H1 (cell line): ENCODE results near the gene MAPT. TPM values are rescaled to one million over a fixed set of nuclear protein-coding genes. Genes with fewer than 3 reads are reported as not detected.

Source experiments
- CTCF ChIA-PET: fragments of 300-600 bp; sonication (Branson Sonifier 250); formaldehyde crosslinking; loops from one replicate; lab custom pipeline; 2021; ENCODE audit not compliant: partially characterized antibody; lab: Charles Lee
- POLR2A ChIA-PET: fragments of 300-600 bp; sonication (Branson Sonifier 250); formaldehyde crosslinking; loops from one replicate; lab custom pipeline; 2021; ENCODE audit warnings: inconsistent platforms; ENCODE audit not compliant: partially characterized antibody; lab: Charles Lee
- DNase-seq, 2 experiments: peaks; one replicate each; pipeline versions ENCODE4 v3.0.0 to v3.0.0-alpha.2; 2010 to 2022; ENCODE audit warnings: low spot score in 2 of 2, low read depth in 1 of 2, mixed read lengths in 1 of 2
- FAIRE-seq: peaks from 2 replicates; lab custom pipeline; 2011; peaks lifted over from hg19 to GRCh38; lab: Jason Lieb, UNC
- H2AFZ ChIP-seq: 2 replicates; pipeline ENCODE4 v1.8.1; 2012; ENCODE audit warnings: low read length, inconsistent platforms
- H2AK5ac ChIP-seq: 2 replicates; pipeline ENCODE4 v1.6.1; 2013; ENCODE audit warnings: low read depth, low read length
- H2BK120ac ChIP-seq: replicated peaks from 2 replicates; pipeline ENCODE3; 2013; ENCODE audit warnings: low read depth, low read length, inconsistent platforms
- H2BK12ac ChIP-seq: 2 replicates; pipeline ENCODE4 v1.6.1; 2013; ENCODE audit warnings: low read depth, low read length
- H2BK15ac ChIP-seq: 2 replicates; pipeline ENCODE4 v1.6.1; 2013; ENCODE audit warnings: low read length
- H2BK20ac ChIP-seq: 2 replicates; pipeline ENCODE4 v1.6.1; 2013; ENCODE audit warnings: low read length
- H2BK5ac ChIP-seq: 2 replicates; pipeline ENCODE4 v1.6.1; 2013; ENCODE audit warnings: low read depth, low read length
- H3K14ac ChIP-seq: 2 replicates; pipeline ENCODE4 v1.6.1; 2013; ENCODE audit warnings: inconsistent platforms; ENCODE audit not compliant: insufficient read length
- H3K18ac ChIP-seq: 2 replicates; pipeline ENCODE4 v1.6.1; 2013; ENCODE audit warnings: low read length; ENCODE audit errors: extremely low read depth
- H3K23ac ChIP-seq: 2 replicates; pipeline ENCODE4 v1.6.1; 2013; ENCODE audit warnings: inconsistent platforms; ENCODE audit not compliant: insufficient read length
- H3K23me2 ChIP-seq: 2 replicates; pipeline ENCODE4 v1.6.1; 2013; ENCODE audit warnings: low read depth, low read length
- H3K27ac ChIP-seq: 2 replicates; pipeline ENCODE4 v1.6.1; 2011; ENCODE audit warnings: low read depth, low read length, inconsistent platforms
- H3K27me3 ChIP-seq, 4 experiments: replicated peaks in 1 of 4; 1 replicate in 1 of 4; 2 replicates in 3 of 4; pipeline versions ENCODE4 v1.6.1 to v1.8.1; 2011 to 2013; ENCODE audit warnings: low read length in 3 of 4, mild to moderate bottlenecking in 3 of 4, inconsistent platforms in 2 of 4, mixed read lengths in 2 of 4, moderate library complexity in 1 of 4; ENCODE audit not compliant: control insufficient read depth in 3 of 4, insufficient read depth in 3 of 4; ENCODE audit errors: extremely low read depth in 1 of 4
- H3K36me3 ChIP-seq, 4 experiments: 2 replicates each; pipeline versions ENCODE4 v1.6.1 to v1.8.1; 2011 to 2013; ENCODE audit warnings: mild to moderate bottlenecking in 4 of 4, low read length in 3 of 4, moderate library complexity in 2 of 4, control low read depth in 1 of 4, inconsistent platforms in 1 of 4; ENCODE audit not compliant: insufficient read depth in 4 of 4, control insufficient read depth in 2 of 4
- H3K4ac ChIP-seq: replicated peaks from 2 replicates; pipeline ENCODE3; 2013; ENCODE audit warnings: low read length, low read depth, mixed read lengths, inconsistent platforms; ENCODE audit not compliant: insufficient read length
- H3K4me1 ChIP-seq, 4 experiments: replicated peaks in 1 of 4; 1 replicate in 1 of 4; 2 replicates in 3 of 4; pipeline versions ENCODE4 v1.6.1 to v1.8.1; 2011 to 2013; ENCODE audit warnings: low read length in 3 of 4, inconsistent platforms in 2 of 4, mixed read lengths in 1 of 4; ENCODE audit not compliant: insufficient read depth in 4 of 4, control insufficient read depth in 3 of 4
- H3K4me2 ChIP-seq, 2 experiments: 2 replicates each; pipeline versions ENCODE4 v1.6.1 to v1.8.1; 2011 to 2013; ENCODE audit warnings: low read depth in 2 of 2, low read length in 2 of 2, control low read depth in 1 of 2, inconsistent platforms in 1 of 2, mild to moderate bottlenecking in 1 of 2; ENCODE audit not compliant: insufficient read depth in 1 of 2
- H3K4me3 ChIP-seq, 4 experiments: fragments of 200-600, 300-600 bp in 1 of 4; sonication (generic), shearing (Covaris generic), sonication (Bioruptor Twin) in 1 of 4; 2 replicates each; pipeline versions ENCODE4 v1.5.1 to v1.8.1; 2011 to 2016; ENCODE audit warnings: low read length in 4 of 4, low read depth in 3 of 4, control low read depth in 2 of 4, inconsistent platforms in 2 of 4, mild to moderate bottlenecking in 2 of 4, mixed read lengths in 1 of 4, moderate library complexity in 1 of 4; ENCODE audit not compliant: insufficient read depth in 2 of 4; ENCODE audit errors: extremely low read depth in 1 of 4
- H3K56ac ChIP-seq: replicated peaks from 2 replicates; pipeline ENCODE3; 2013; ENCODE audit warnings: low read depth, mild to moderate bottlenecking, mixed read lengths, low read length, inconsistent platforms; ENCODE audit not compliant: insufficient read length
- H3K79me1 ChIP-seq: 2 replicates; pipeline ENCODE4 v1.6.1; 2013; ENCODE audit warnings: low read depth, low read length, control low read depth
- H3K79me2 ChIP-seq, 2 experiments: 2 replicates each; pipeline versions ENCODE4 v1.6.1 to v1.8.1; 2012 to 2013; ENCODE audit warnings: low read length in 2 of 2, mild to moderate bottlenecking in 2 of 2, inconsistent platforms in 1 of 2; ENCODE audit not compliant: insufficient read depth in 2 of 2, control insufficient read depth in 1 of 2
- H3K9ac ChIP-seq, 4 experiments: replicated peaks in 1 of 4; 1 replicate in 1 of 4; 2 replicates in 3 of 4; pipeline versions ENCODE4 v1.6.1 to v1.8.1; 2011 to 2013; ENCODE audit warnings: low read depth in 3 of 4, low read length in 3 of 4, control low read depth in 2 of 4, mild to moderate bottlenecking in 2 of 4, moderate library complexity in 2 of 4, inconsistent platforms in 1 of 4; ENCODE audit errors: extremely low read depth in 1 of 4
- H3K9me3 ChIP-seq, 2 experiments: 2 replicates each; pipeline versions ENCODE4 v1.6.1 to v1.8.1; 2012 to 2013; ENCODE audit warnings: mild to moderate bottlenecking in 2 of 2, moderate library complexity in 2 of 2, control low read depth in 1 of 2, inconsistent platforms in 1 of 2, low read depth in 1 of 2, low read length in 1 of 2, mixed read lengths in 1 of 2; ENCODE audit not compliant: insufficient read depth in 2 of 2
- H4K20me1 ChIP-seq, 2 experiments: replicated peaks in 1 of 2; 2 replicates each; pipeline versions ENCODE3 to v1.8.1; 2011 to 2013; ENCODE audit warnings: inconsistent platforms in 2 of 2, low read length in 2 of 2, mild to moderate bottlenecking in 1 of 2; ENCODE audit not compliant: insufficient read depth in 2 of 2, control insufficient read depth in 1 of 2
- H4K5ac ChIP-seq: 2 replicates; pipeline ENCODE4 v1.6.1; 2013; ENCODE audit warnings: low read length, low read depth, mixed read lengths, inconsistent platforms; ENCODE audit not compliant: insufficient read length
- H4K8ac ChIP-seq: 2 replicates; pipeline ENCODE4 v1.8.0; 2013; ENCODE audit warnings: mild to moderate bottlenecking, moderate library complexity, low read length, inconsistent platforms; ENCODE audit not compliant: insufficient read depth; ENCODE audit errors: extremely low read depth
- H4K91ac ChIP-seq: replicated peaks from 2 replicates; pipeline ENCODE3; 2013; ENCODE audit warnings: low read length, mixed read lengths, inconsistent platforms; ENCODE audit not compliant: insufficient read length
- BRCA1 ChIP-seq: IDR thresholded peaks from 2 replicates; pipeline ENCODE4 v1.6.1; 2012; ENCODE audit warnings: low read depth, low read length, improper control_type of control experiment
- CHD1 ChIP-seq: IDR thresholded peaks from 2 replicates; pipeline ENCODE4 v1.6.1; 2012; ENCODE audit warnings: low read depth, low read length, improper control_type of control experiment
- PHF8 ChIP-seq: fragments of 200-600 bp; sonication (generic); conservative IDR thresholded peaks from 2 replicates; pipeline ENCODE4 v1.7.1; 2012; ENCODE audit warnings: low read depth, mild to moderate bottlenecking, inconsistent platforms, low read length, moderate library complexity
- WGBS, 2 experiments: shearing (Covaris generic) in 1 of 2; methylation state at CpG; one replicate each; pipeline versions ENCODE4 v1.1.6 to v1.1.7; 2013 to 2015; ENCODE audit warnings: low lambda C conversion rate in 2 of 2, mixed read lengths in 2 of 2, inconsistent platforms in 1 of 2, low coverage in 1 of 2, missing lambda C conversion rate in 1 of 2; ENCODE audit not compliant: insufficient replicate concordance in 2 of 2, insufficient coverage in 1 of 2, insufficient read length in 1 of 2; ENCODE audit errors: extremely low coverage in 1 of 2, missing lambda C conversion rate in 1 of 2; 5-methylcytosine and 5-hydroxymethylcytosine counted together
- polyA plus RNA-seq, 7 experiments: library from polyadenylated mRNA; depleted of rRNA in 3 of 7; stranded (reverse) in 5 of 7; unstranded in 2 of 7; fragments of >200 nt in 5 of 7; fragments of 200-250 nt in 2 of 7; gene quantifications; 1 replicate in 5 of 7; 2 replicates in 1 of 7; 4 replicates in 1 of 7; pipeline versions ENCODE4 v1.2.1 to v1.2.3, GENCODE V29; 2011 to 2013; ENCODE audit warnings: missing spikeins in 2 of 7, mixed read lengths in 2 of 7
- total RNA-seq: library from RNA; stranded (reverse); fragmentation: NEBNext Ultra II Directional; extraction: Animal tissue kit (Norgen Biotek cat#: 25700); gene quantifications from 2 replicates; pipeline ENCODE4 v1.2.1, GENCODE V29; 2021
- TF ChIP-seq, protein P1 (sequence below): IDR thresholded peaks from 2 replicates; pipeline ENCODE4 v1.6.1; 2012; ENCODE audit warnings: low read length, inconsistent platforms

Gene MAPT
- total and polyA plus RNA-seq, 2 of the 8 experiments (the other 6 are each of a cell fraction or from before 2014, with no cell fraction given): 0.54 to 1.7 TPM

DNA sequence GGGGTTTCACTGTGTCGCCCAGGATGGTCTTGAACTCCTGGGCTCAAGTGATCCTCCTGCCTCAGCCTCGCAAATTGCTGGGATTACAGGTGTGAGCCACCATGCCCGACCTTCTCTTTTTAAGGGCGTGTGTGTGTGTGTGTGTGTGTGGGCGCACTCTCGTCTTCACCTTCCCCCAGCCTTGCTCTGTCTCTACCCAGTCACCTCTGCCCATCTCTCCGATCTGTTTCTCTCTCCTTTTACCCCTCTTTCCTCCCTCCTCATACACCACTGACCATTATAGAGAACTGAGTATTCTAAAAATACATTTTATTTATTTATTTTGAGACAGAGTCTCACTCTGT lies 108.6 kb downstream of the MAPT start:
- Histone ChIP-seq H2BK5ac (no peak overlapping the region), H3K4me1 (no peaks in the 10 kb centered on the region; a peak in 1 of 7 replicates), H4K20me1 (no peaks in the 10 kb centered on the region), H2BK15ac (no peak overlapping the region), H3K56ac (no peak overlapping the region), H3K14ac (no peak overlapping the region), H2BK120ac (no peak overlapping the region), H3K4me3 (no peak overlapping the region), H3K27ac (no peak overlapping the region), H3K9me3 (no peaks in the 10 kb centered on the region), H2AFZ (no peak overlapping the region), H3K18ac (no peak overlapping the region), H4K5ac (no peak overlapping the region), H3K4me2 (no peak overlapping the region), H2BK20ac (no peak overlapping the region), H3K9ac (no peak overlapping the region), H4K91ac (no peak overlapping the region), H3K36me3 (no peaks in the 10 kb centered on the region), H2AK5ac (no peak overlapping the region), H3K79me2 (no peaks in the 10 kb centered on the region), H3K23me2 (peaks cover 2% of the 10 kb centered on the region; the same call in 1 of the 2 replicates), H4K8ac (no peak overlapping the region), H3K79me1 (no peaks in the 10 kb centered on the region), H3K23ac (no peak overlapping the region), H3K27me3 (no peaks in the 10 kb centered on the region), H2BK12ac (no peak overlapping the region), H3K4ac (no peak overlapping the region)
- POLR2A ChIA-PET: no interaction called here
- CTCF ChIA-PET: interaction anchor here (0.9 to 3.6 kb wide), 25 partner anchors 9 to 284 kb away, joined by 3 to 31 read pairs (median 5); no protein-coding TSS in a partner anchor
- DNase-seq: no peak
- FAIRE-seq: no peak
- TF ChIP-seq PHF8 (no peak), BRCA1 (no peak), CHD1 (no peak)
- TF ChIP-seq, protein P1, sequence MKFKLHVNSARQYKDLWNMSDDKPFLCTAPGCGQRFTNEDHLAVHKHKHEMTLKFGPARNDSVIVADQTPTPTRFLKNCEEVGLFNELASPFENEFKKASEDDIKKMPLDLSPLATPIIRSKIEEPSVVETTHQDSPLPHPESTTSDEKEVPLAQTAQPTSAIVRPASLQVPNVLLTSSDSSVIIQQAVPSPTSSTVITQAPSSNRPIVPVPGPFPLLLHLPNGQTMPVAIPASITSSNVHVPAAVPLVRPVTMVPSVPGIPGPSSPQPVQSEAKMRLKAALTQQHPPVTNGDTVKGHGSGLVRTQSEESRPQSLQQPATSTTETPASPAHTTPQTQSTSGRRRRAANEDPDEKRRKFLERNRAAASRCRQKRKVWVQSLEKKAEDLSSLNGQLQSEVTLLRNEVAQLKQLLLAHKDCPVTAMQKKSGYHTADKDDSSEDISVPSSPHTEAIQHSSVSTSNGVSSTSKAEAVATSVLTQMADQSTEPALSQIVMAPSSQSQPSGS: no peak
- WGBS, 2 experiments: 72% methylated on average over 7 of the region's 7 CpGs; no CpG with 5 or more reads in 1 of the 2 experiments
